Fibroblast of pulmonary artery (primary cell): ENCODE data around the gene CCDC187.

Experiments
- DNase-seq: peaks from one replicate; pipeline ENCODE4 v3.0.0-alpha.2; 2010; ENCODE audit warnings: low read depth
- H3K4me3 ChIP-seq: replicated peaks from 2 replicates; pipeline ENCODE4 v1.5.1; 2011; ENCODE audit warnings: low read depth, mild to moderate bottlenecking, control low read depth, low read length, moderate library complexity
- TF ChIP-seq, protein P1 (sequence below): IDR thresholded peaks from 2 replicates; pipeline ENCODE4 v1.5.1; 2011; ENCODE audit warnings: mild to moderate bottlenecking, control low read depth, low read length, inconsistent platforms; ENCODE audit errors: missing control alignments

CCDC187 gene

DNA sequence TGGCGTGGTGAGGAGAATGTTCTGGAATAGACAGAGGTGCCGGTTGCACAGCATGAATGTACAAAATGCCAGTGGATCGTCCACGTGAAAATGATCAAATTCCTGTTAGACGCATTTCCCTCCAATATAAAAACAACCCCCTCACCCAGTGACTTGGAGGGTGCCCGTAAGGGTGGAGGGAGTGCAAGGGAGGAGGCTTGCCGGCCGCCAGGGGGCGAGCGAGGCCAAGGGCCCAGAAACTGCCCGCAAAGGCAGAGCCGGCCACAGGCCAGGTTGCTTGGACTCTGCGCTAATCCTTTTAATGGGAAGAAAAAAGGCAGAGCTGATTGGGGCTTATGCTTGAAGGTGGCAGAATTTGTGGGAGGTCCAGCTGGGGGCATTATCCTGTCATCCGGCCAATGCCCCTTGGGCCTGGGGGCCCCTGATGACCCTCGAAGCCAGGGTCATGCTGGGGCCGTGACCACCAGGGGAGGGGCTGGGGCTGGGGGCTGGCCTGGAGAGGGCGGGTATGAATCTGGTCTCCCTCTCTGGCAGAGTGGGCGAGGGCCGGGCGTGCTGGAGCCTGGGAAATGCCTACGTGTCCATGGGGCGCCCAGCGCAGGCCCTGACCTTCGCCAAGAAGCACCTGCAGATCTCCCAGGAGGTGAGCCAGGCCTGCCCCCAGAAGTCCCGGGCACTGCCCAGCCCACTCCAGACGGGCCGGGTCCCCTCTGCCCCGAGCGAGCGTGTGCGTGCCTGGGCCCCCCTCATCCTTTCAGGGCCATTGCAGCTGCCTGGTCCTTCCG, 35.5 kb upstream of the CCDC187 start:
- H3K4me3 ChIP-seq = no peak overlapping the region
- DNase-seq = peak; percentile 66
- TF ChIP-seq, protein P1, sequence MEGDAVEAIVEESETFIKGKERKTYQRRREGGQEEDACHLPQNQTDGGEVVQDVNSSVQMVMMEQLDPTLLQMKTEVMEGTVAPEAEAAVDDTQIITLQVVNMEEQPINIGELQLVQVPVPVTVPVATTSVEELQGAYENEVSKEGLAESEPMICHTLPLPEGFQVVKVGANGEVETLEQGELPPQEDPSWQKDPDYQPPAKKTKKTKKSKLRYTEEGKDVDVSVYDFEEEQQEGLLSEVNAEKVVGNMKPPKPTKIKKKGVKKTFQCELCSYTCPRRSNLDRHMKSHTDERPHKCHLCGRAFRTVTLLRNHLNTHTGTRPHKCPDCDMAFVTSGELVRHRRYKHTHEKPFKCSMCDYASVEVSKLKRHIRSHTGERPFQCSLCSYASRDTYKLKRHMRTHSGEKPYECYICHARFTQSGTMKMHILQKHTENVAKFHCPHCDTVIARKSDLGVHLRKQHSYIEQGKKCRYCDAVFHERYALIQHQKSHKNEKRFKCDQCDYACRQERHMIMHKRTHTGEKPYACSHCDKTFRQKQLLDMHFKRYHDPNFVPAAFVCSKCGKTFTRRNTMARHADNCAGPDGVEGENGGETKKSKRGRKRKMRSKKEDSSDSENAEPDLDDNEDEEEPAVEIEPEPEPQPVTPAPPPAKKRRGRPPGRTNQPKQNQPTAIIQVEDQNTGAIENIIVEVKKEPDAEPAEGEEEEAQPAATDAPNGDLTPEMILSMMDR = peak; percentile 78

DNA sequence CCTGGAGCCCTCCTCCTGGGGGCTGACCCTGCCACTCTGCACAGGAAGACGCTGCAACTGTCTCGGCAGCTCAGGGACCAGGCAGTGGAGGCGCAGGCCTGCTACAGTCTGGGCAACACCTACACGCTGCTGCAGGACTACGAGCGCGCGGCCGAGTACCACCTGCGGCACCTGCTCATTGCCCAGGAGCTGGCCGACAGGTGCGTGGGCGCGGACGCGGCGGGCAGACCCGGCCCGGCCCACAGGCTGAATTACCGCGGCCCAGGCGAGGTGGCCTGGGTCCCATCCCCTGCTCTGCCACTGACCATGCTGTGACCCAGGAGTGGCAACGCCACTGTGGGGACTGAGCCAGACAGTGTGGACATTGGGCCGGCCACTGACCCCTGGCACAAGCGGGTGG, 34.6 kb upstream of the CCDC187 start:
- TF ChIP-seq, protein P1 = no peak
- no peak for DNase-seq
- no peak overlapping the region for H3K4me3 ChIP-seq

DNA sequence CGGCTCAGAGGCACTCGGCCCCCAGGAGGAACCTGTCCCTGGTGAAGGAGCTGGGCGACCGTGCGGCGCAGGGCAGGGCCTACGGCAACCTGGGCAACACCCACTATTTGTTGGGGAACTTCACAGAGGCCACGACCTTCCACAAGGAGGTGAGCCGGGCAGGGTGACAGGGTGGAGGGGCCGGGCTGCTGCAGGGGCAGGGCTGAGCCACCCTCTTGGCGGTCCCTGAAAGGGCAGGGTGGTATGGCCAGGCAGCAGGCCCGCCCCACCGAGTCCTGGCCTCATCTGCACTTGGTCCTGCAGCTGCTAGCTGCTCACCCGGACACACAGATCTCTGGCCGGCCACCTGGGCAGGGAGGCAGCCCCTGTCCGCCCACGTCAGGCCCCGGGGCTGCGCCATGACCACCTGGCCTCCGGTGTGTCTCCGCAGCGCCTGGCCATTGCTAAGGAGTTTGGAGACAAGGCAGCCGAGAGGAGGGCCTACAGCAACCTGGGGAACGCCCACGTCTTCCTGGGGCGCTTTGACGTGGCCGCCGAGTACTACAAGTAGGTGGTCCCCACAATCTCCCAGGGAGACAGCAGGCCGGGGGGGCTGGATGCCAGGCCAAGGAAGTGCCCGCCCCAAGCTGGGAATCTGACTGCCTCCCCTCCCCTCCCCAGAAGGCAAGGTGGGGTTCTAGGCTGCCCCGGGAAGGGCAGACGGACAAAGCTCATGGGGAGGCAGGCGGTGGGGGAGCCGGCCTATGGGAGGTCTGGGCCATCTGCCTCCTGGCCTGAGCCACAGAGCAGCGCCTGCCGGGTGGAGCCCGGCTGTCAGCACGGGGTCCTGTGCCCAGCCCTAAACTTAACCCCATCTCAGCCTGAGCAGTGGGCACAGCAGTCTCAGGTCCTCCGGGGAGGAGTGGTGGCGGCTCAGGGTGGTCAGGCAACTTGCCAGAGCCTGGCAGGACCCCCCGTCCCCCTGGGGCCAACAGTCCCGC, 33.8 kb upstream of the CCDC187 start:
- H3K4me3 ChIP-seq = no peak overlapping the region
- TF ChIP-seq, protein P1 = no peak
- DNase-seq = no peak

DNA sequence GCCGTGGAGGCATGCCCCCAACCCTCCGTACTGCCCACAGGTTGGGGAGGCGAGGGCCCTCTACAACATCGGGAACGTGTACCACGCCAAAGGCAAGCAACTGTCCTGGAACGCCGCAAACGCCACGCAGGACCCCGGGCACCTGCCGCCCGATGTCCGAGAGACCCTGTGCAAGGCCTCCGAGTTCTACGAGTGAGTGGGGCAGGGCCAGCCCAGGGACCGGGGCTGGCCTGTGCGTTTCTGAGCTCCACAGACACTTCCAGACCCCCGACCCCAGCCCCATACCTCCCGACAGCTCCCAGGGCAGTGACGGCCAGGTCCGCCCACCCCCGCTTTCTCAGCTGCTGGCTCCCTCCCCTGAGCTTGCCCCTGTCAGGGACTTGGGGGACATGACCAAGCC, 33.0 kb upstream of the CCDC187 start:
- TF ChIP-seq, protein P1 = no peak
- DNase-seq = no peak

DNA sequence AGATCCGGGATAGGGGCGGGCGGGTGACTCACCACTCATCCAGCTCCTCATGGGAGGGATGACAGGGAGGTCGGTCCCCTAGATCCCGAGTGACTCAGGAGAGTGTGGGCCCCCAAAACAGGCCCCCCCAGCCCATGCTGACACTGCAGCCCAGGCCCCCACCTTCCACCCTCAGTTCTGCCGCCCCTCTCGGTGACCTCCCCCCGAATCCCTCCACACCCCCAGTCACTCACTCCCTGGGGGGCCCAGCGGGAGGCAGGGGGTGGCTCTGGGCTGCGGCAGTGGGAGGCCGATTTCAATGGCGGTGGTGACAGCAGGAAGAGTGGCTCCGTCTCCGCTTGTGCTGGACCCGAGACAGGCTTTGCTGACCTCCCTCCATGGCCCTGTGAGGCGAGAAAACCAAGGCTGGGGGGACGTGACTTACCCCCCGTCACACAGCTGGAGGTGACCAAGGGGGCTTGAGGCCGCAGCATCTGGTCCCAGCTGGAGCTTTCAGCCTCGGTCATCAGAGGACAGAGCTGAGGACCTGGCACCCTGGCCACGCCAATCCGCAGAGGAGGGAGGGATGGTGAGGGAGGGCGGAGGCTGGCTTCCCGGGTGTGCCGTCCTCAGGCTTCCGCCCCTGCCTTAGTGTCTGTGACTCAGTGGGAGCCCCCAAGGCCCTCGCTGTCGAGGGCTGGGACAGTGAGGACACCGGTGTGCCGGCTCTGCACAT, 32.4 kb upstream of the CCDC187 start:
- no peak overlapping the region for H3K4me3 ChIP-seq
- TF ChIP-seq, protein P1 = no peak
- DNase-seq = peak; percentile 27

More for the DNA sequence above, 33.0 kb upstream of the CCDC187 start:
- no peak overlapping the region for H3K4me3 ChIP-seq

DNA sequence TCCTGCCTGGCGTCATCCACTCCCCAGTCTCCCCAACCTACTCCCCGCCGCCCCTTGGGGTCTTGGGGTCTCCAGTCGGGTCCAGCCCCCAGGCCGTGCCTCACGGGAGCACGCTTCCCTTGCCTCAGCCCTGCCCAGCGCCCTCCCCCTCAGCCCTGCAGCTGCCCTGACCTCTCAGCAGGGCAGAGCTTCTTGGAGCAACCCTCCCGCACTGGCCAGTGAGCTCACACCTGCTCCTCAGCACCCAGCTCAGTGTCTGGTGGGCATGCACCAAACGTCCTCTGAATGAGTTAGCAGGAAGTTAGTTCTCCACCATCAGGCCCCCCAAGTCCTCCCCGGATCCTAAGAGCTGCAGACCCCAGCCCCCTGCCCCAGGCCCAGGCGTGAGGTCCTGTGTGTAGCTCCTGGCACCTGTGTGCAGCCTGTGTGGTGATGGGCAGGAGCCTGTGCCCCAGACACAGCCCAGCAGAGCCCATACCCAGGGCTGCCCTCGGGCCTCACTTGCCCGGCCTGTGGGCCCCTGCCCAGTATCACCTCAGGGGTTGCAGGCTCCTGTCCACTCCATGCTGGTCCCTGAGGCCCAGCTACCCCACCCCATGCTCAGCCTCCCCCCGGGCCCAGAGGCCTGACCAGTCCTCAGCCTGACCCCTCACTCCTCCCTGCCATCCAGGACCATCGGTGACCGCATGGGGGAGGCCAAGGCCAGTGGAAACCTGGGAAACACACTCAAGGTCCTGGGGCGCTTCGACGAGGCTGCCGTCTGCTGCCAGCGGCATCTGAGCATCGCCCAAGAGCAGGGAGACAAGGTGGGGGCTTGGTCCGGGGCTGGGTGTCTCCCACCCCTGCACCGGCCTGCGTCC, 31.6 kb upstream of the CCDC187 start:
- DNase-seq = no peak
- H3K4me3 ChIP-seq = no peak overlapping the region
- TF ChIP-seq, protein P1 = no peak
